LNCAP (cell line): ENCODE results near the gene TDP2.

ENCODE experiments used
- TF ChIP-seq, protein P1 (sequence below): fragments of 450-650 bp; IDR thresholded peaks from 2 replicates; pipeline ENCODE4 v1.5.1; 2017; ENCODE audit warnings: mild to moderate bottlenecking

TDP2 gene

DNA sequence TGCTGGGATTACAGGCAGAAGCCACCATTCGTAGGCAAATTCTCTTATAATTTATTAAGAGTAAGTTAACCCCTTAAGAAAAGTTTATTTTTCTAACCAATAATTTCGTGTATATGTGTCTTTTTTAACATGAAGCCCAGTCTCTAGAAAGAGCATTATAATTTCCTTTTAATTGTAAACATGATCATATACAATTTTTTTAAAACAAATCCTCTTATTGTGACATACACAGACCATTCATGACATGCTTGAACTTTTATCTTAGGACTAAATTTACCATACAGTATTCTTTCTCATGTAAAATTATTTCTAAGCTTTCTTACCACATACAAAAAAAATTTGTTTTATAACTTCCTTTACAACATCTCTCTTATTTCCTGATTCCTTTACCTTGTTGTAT, 6.9 kb upstream of the TDP2 start:
- TF ChIP-seq, protein P1, sequence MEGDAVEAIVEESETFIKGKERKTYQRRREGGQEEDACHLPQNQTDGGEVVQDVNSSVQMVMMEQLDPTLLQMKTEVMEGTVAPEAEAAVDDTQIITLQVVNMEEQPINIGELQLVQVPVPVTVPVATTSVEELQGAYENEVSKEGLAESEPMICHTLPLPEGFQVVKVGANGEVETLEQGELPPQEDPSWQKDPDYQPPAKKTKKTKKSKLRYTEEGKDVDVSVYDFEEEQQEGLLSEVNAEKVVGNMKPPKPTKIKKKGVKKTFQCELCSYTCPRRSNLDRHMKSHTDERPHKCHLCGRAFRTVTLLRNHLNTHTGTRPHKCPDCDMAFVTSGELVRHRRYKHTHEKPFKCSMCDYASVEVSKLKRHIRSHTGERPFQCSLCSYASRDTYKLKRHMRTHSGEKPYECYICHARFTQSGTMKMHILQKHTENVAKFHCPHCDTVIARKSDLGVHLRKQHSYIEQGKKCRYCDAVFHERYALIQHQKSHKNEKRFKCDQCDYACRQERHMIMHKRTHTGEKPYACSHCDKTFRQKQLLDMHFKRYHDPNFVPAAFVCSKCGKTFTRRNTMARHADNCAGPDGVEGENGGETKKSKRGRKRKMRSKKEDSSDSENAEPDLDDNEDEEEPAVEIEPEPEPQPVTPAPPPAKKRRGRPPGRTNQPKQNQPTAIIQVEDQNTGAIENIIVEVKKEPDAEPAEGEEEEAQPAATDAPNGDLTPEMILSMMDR, result no peak

DNA sequence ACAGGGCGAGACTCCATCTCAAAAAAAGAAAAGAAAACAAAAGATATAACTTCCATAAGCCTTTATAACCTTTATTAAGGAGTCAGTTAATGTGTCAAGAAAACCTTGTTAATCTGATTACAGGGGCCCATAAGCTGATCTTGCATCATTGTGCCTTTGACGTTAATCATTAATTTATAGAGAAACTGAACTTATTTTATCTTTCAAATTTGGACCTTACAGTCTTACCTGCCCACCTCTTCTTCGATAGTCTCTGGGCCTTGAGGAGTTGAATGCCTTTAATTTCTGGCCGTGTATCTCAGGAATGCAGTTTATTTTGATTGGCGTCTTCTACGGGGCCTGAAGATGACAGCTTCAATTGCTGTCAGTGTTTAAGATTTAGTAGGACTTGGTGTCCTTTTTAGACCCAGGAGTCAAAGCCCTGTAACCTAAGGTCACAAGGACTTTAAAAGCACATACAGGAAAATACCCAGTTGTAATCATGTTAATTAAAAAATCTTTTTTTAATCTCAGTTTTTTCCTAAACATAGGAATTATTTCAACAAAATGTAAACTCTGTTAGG, 6.0 kb upstream of the TDP2 start:
- TF ChIP-seq, protein P1, result no peak

DNA sequence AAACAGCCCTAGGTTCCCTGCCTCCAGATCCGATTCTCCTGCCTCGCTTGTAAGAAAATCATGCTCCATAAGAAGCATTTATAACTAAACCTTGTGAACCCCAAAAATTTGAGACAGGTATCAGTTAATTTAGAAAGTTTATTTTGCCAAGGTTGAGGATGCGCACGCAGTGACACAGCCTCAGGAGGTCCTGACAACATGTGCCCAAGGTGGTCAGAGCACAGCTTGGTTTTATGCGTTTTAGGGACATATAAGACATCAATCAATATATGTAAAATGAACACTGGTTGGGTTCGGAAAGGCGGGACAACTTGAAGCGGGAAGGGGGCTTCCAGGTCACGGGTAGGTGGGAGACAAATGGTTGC, 2.3 kb upstream of the TDP2 start:
- TF ChIP-seq, protein P1, result no peak

DNA sequence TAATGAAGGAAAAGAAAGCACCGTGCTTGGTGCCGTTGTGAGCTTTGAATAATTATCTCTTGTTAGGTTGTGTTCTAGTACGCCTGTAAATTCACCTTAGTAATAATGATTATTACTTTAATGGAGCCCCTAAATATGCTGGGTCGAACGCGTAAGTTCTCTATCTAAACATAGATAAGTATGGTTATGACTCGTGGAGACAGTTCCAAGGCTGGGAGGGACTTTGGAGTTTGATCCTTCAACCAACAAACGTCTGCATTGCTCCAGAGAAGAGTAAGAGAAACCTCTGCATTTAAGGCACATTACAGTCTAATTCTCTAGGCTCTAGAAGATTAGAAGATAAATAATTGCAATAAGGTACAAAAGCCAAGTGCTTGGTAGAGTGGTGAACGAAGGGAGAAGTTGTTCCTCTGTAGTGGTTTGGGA, 692 bp upstream of the TDP2 start:
- TF ChIP-seq, protein P1, result no peak

DNA sequence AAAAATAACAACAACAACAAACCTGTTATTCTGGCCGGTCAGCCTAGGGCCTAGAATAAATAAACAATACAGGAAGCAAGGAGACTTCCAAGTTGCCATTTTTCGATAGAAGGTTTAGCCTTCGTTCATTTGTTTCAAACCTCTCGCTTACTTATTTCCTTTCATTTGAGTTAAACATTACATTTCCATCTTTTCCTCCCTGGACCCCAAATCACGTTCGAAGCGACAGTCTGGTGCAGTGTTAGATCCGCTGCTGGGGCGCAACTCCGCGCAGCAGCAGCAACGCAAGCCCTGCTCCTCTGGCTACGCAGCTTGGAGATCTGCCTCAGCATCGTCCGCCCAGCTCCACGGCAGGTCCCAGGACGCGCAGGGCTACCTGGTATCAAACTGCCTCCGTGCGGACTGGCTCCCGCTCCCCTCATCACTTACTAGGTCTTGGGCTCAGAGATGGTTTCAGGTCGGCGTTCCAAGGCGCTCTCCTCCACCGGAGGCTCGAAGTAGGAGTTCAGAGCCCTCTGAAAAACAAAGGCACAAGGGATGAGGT, 530 bp downstream of the TDP2 start:
- TF ChIP-seq, protein P1, result no peak

DNA sequence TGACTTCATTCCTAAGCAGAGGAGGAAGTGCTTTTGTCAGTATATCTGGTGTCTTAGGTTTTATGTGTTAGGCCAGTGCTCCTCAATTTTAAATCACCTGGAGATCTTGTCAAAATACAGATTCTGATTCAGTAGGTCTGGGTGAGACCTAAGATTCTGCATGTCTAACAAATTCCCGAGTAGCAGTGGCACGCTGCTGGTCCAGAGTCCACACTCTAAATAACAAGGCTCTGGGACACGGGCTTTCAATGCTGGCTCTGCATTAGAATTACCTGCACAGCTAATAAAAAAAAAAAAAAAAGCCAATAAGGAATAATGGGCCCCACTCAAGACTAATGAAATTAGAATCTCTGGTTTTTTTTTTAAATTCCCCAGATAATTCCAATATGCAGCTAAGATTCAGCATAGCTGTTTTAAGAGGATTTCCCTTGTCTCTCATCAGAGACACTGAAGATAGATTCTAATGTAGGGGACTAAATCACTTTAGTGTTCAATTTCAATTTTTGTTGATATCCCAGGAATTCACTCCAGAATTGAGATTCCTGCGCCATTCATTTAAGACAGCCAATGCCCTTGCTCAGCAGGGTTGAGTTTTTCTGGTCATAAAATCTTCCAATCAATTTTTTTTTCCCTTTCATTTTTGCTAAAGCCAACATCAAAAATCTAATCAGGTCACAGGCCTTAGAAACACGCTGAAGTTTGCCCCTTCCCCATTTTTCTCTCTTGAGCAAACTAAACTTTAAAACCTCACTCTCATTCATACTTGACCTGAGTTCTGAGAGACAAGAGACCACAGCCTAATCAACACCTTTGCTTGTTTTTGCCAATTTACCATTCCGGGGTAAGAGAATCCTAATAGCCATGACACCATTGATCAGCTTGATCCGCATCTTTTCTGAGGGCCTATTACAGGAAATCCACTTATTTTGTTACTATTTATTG, 2.4 kb downstream of the TDP2 start:
- TF ChIP-seq, protein P1, result no peak

DNA sequence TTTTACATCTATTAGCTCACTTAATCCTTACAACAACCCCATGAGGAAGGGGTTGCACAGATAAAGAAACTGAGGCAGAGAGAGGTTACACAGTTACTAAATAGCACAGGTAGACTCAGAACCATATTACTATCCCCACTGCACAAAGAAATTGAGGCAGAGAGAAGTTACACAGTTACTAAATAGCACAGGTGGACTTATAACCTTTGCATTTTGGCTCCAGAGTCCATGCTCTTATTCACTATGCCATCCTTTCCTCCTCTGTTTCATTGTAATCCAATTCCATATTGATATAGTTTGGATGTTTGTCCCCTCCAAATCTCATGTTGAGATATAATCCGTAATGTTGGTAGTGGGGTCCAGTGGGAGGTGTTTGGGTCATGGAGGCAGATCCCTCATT, 3.5 kb downstream of the TDP2 start:
- TF ChIP-seq, protein P1, result no peak
